Endothelial cell of umbilical vein (primary cell): ENCODE measurements around the gene HFE.

Source experiments
- CTCF ChIP-seq, 2 donors: IDR thresholded peaks; 1 replicate in 1 of 2; 2 replicates in 1 of 2; pipeline ENCODE4 v1.5.1; 2011; ENCODE audit warnings: low read length in 2 of 2, mild to moderate bottlenecking in 2 of 2, moderate library complexity in 2 of 2, control low read depth in 1 of 2, inconsistent platforms in 1 of 2, low read depth in 1 of 2; ENCODE audit not compliant: insufficient read depth in 1 of 2; ENCODE audit errors: extremely low read depth in 1 of 2
- EZH2 ChIP-seq: IDR thresholded peaks from 2 replicates; pipeline ENCODE4 v1.6.1; 2012; ENCODE audit warnings: borderline replicate concordance, low read depth, mild to moderate bottlenecking, moderate library complexity, low read length, inconsistent platforms; ENCODE audit not compliant: severe bottlenecking
- POLR2A ChIP-seq: IDR thresholded peaks from 2 replicates; pipeline ENCODE4 v1.6.1; 2012; ENCODE audit warnings: low read depth, mild to moderate bottlenecking, control low read depth, low read length
- POLR2AphosphoS5 ChIP-seq: IDR thresholded peaks from 2 replicates; pipeline ENCODE4 v1.6.1; 2012; ENCODE audit warnings: low read depth, mild to moderate bottlenecking, control low read depth, low read length, moderate library complexity; ENCODE audit not compliant: insufficient read depth

DNA sequence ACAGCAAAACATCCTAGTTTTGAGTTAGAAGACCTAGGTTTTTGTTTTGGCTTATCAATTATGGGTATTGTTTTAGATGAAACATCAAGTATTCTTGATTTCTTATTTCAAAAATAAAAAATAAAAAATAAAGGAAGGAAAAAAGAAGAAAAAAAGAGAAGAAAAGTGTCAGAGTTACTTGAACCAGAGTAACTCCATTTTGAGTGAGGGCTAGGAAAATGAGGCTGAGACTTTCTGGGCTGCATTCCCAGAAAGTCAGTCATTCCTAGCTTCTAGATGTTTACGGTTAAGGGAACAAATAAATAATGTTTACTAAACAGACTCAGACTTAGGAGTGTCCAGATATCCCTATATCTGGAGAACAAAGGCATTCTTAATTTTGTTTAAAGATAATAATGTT, 45.3 kb upstream of the HFE start:
- TF ChIP-seq CTCF (IDR thresholded peaks at IDR 0.05; ENCODE audit: extremely low read depth in 1 of 2, insufficient read depth in 1 of 2, low read depth in 1 of 2, low read length in 2 of 2) (no peak), POLR2A (no peak), EZH2 (no peak), POLR2AphosphoS5 (no peak)
